HG03520 (cell line): ENCODE data around the gene NECAB3.

ENCODE experiments used
- ATAC-seq: cut with Tn5 transposase; IDR thresholded peaks from one replicate; pipeline ENCODE4 v1.9.1; 2021; ENCODE audit warnings: mild to moderate bottlenecking, moderate library complexity; ENCODE audit not compliant: unreplicated experiment

Gene NECAB3

GRCh38 chr20:33664762-33665144 is 9.5 kb downstream of the NECAB3 start:
- no peak for ATAC-seq

GRCh38 chr20:33664085-33664761 is 10.0 kb downstream of the NECAB3 start:
- ATAC-seq: no peak

DNA sequence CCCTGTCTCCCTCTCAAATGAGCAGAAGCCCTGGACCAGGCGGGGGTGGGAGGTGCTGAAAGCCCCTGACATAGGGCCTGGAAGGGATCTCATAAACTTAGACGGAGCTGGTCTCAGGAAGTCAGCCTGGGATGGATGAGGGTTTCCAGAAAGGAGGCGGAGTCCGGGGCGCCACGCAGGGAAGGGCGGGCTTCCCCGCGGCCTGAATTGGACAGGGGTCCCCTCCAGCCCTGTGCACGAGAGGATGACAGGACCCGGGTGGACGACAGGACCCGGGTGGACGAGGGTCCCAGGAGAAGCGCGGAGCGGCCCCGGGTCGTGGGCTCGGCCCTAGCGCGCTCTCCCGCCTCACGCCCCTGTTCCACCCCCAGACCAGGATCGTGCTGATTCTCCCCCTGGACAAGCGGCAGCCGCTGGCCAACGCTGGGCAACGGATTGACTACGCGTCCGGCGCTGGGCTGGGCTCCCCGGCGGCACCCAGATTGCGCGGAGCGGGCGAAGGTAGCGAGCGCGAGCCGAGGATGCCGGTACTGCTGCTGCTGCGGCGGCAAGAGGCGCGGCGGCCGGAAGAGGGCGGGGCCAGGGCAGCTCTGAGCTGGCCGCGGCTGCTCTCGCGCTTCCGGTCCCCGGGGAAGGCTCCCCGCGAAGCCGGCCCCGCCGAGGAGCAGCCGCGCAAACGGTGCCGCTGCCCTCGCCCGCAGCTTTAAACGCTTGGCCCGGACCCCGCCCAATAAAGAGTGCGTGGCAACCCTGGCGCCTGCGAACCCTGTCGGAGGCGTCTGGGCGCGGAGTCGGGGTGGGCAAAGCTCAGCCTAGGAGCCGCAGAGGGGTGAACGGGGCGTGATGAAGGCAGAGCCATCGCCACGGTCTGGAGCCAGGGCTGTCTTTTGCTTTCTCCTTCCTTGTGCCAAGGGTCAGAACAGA is 10.8 kb downstream of the NECAB3 start:
- no peak for ATAC-seq

GRCh38 chr20:33662172-33662571 is 12.1 kb downstream of the NECAB3 start, which contains the start of gene C20orf144:
Gene C20orf144, plus strand, starts transcription at chr20:33662327. Its CDS starts 19 bp downstream, at chr20:33662346.
- no peak for ATAC-seq

DNA sequence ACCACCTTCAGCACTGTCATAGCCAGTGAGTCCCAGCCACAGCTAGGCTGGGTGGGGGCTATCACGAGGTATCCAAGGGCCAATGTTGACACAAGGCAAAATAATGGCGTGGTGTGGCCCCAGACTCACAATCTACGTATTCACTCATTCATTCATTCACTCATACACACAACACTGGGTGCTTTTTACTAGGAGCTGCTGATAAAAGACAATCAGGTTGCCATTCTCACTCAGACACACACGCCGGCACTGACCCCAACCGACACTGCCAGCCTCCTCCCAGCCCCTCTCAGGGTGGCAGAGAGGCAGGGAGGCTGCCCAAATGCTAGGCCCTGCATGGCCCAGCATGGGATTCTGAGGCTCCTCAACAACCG is 13.6 kb downstream of the NECAB3 start:
- ATAC-seq: no peak

GRCh38 chr20:33660035-33660684 is 14.1 kb downstream of the NECAB3 start:
- ATAC-seq: no peak

DNA sequence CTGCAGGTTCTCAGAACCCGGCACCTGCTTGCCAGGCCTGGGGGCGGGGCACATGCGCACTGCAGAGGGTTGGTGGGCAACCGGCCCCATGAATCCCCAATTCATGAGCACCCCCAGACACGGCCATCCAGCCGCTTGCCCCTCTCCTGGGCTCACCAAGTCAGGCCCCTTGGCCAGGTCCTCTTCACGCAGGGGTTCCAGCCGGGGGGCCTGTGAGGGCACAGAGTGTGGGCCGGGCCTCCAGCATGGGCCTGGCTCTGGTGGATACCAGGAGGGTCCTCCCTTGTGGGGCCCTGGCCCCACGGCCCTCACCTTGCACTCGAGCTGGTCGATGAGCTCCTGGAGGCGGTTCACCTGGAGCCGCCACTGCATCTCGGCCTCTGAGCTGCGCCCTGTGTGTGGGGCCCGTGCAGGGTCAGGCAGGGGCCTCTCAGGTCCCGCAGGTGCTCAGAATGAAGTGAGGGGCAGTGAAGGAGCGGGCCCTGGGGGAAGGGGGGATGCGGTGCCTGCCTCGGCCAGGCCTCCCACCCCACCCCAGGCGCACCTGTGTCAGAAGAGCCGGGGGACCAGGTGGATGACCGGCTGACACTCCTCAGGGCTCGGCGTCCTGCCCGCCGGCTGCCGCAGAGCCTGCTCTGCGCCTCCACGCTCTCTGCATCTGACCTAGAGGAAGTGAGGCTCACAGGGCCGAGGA is 14.7 kb downstream of the NECAB3 start:
- no peak for ATAC-seq

- no peak for ATAC-seq
Observed at GRCh38 chr20:33658929-33659328, 15.3 kb downstream of the NECAB3 start.

- ATAC-seq: no peak
Observed at GRCh38 chr20:33658510-33658909, 15.7 kb downstream of the NECAB3 start.

- ATAC-seq: no peak
Observed at GRCh38 chr20:33657704-33658095, 16.5 kb downstream of the NECAB3 start.

- ATAC-seq: no peak
Observed at GRCh38 chr20:33656783-33657703, 17.2 kb downstream of the NECAB3 start.

DNA sequence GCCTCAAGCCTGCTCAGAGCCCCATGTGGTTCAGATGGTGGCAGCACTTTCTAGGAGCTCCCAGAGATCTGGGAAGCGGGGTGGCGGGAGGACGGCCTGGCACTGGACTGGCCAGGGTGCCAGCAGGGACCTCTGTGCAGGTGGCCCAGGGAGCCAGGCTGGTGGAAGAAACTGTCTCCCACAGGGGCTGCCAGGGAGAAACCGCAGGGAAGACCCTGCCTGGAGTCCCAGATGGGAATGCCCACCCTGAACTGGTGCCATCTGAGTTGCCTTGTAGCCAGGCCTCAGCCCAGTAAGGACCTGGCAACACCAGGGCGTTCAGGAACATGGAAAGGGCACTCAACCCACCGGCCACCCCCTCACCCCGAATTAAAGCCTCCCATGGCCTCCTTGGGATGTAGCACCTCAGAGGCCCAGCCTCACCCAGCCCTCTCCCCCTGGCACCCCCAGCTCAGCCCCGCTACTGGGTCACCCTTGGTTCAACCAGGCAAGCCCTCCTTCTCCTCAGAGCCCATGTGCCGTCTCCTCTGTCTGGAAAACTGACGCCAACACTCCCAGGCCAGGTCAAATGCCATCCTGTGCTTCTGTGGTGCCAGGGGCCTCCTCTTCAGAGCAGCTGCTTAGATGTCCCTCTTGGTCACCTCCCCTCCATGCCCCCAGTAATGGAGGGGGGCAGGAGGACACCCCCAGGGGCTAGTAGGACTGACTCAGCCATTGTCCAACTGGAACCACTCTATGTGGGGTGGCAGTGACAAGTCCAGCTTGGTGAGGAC is 18.0 kb downstream of the NECAB3 start:
- ATAC-seq: no peak

GRCh38 chr20:33655164-33655563 is 19.1 kb downstream of the NECAB3 start:
- ATAC-seq: no peak

GRCh38 chr20:33654680-33655161 is 19.5 kb downstream of the NECAB3 start:
- no peak for ATAC-seq

DNA sequence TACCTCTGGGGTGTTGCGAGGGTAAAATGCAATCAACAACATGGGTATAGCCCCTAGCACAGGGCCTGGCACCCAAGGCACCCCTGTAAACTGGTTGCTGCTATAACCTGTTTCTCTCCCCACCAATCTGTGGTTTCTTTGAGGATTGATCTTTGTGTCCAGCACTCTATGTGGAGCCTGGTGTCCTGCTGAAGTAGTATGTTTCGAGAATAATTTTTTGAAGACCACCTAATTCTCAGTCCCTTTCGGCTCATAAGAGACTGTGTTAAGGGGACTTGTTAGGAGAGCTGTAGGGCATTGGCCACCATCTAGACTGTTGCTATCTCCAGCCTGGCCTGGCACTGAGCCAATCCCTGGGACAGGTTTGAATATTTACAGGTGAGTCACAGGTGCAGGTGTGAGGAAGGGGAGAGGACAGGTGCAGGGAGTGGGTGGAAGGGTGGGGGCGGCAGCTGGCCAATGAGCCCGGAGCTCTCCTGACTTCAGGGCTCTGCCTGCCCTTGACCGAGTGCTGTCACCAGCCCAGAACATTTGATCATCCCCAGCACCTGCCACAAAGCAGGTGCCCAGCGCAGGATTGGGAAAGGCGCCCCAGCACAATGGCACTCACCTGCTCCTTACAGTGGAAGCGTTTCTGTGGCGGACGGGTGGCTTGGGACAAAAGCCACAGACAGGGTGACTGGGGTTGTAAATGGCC is 20.2 kb downstream of the NECAB3 start:
- no peak for ATAC-seq

- ATAC-seq: no peak
Observed at GRCh38 chr20:33653218-33653899, 20.9 kb downstream of the NECAB3 start.

GRCh38 chr20:33651562-33652048 is 22.6 kb downstream of the NECAB3 start:
- no peak for ATAC-seq
